KOPT-K1 (cell line): Measurements from ENCODE around the gene STOML1.

Source experiments
- H3K27ac ChIP-seq: fragments of 200-600 bp; sonication (generic); 2 replicates; pipeline ENCODE4 v1.5.1; 2016; ENCODE audit warnings: antibody characterized with exemption, mild to moderate bottlenecking, low read depth, low read length; ENCODE audit not compliant: poor library complexity, severe bottlenecking
- H3K36me3 ChIP-seq: fragments of 200-600 bp; sonication (generic); 2 replicates; pipeline ENCODE4 v1.5.1; 2017; ENCODE audit warnings: antibody characterized with exemption, mild to moderate bottlenecking, low read length, moderate library complexity; ENCODE audit not compliant: insufficient read depth
- H3K9me3 ChIP-seq: fragments of 200-600 bp; sonication (generic); 2 replicates; pipeline ENCODE4 v1.5.1; 2017; ENCODE audit warnings: antibody characterized with exemption, low read length, mild to moderate bottlenecking; ENCODE audit not compliant: insufficient read depth, poor library complexity, severe bottlenecking

The STOML1 gene

GRCh38 chr15:73994912-73995622 lies 3.0 kb upstream of the STOML1 start:
- Histone ChIP-seq H3K9me3 (no peaks in the 10 kb centered on the region), H3K36me3 (peaks cover 24% of the 10 kb centered on the region), H3K27ac (peak overlapping the region; percentile 91)

- Histone ChIP-seq H3K9me3 (no peaks in the 10 kb centered on the region), H3K36me3 (peaks cover 20% of the 10 kb centered on the region), H3K27ac (peak within 1 kb of the TSS; percentile 91)
These were observed 2.4 kb upstream of the STOML1 start, which contains the start of gene PML for GRCh38 chr15:73994413-73994883. Gene PML (plus strand): TSS chr15:73994716. CDS start chr15:73994813, 97 bp downstream.

- Histone ChIP-seq H3K36me3 (peaks cover 9% of the 10 kb centered on the region), H3K27ac (peak overlapping the region; percentile 91), H3K9me3 (no peaks in the 10 kb centered on the region)
These were observed 1.3 kb upstream of the STOML1 start for GRCh38 chr15:73993211-73993994.

GRCh38 chr15:73992594-73992898 lies 451 bp upstream of the STOML1 start:
- peak overlapping the region; percentile 69 for H3K27ac ChIP-seq
- no peaks in the 10 kb centered on the region for H3K9me3 ChIP-seq

GRCh38 chr15:73991260-73991659 lies 835 bp downstream of the STOML1 start:
- H3K27ac ChIP-seq, result peak overlapping the region; percentile 69
- H3K36me3 ChIP-seq, result no peaks in the 10 kb centered on the region; the same call in 1 of the 2 replicates
- H3K9me3 ChIP-seq, result no peaks in the 10 kb centered on the region

More at GRCh38 chr15:73992594-73992898, 451 bp upstream of the STOML1 start:
- H3K36me3 ChIP-seq, result peaks cover under 1% of the 10 kb centered on the region

GRCh38 chr15:73990250-73991005 lies 1.7 kb downstream of the STOML1 start:
- Histone ChIP-seq H3K36me3 (no peaks in the 10 kb centered on the region; the same call in 1 of the 2 replicates), H3K9me3 (no peaks in the 10 kb centered on the region), H3K27ac (no peak overlapping the region)

- Histone ChIP-seq H3K9me3 (no peaks in the 10 kb centered on the region), H3K36me3 (no peaks in the 10 kb centered on the region; the same call in 1 of the 2 replicates), H3K27ac (no peak overlapping the region)
These were observed 2.9 kb downstream of the STOML1 start for GRCh38 chr15:73989001-73989798.

- no peak overlapping the region for H3K27ac ChIP-seq
- H3K36me3 ChIP-seq, result peaks cover 3% of the 10 kb centered on the region; the same call in 1 of the 2 replicates
- H3K9me3 ChIP-seq, result no peaks in the 10 kb centered on the region
These were observed 3.6 kb downstream of the STOML1 start for GRCh38 chr15:73988445-73988969.

- Histone ChIP-seq H3K27ac (no peak overlapping the region), H3K9me3 (no peaks in the 10 kb centered on the region), H3K36me3 (peaks cover 4% of the 10 kb centered on the region; the same call in 1 of the 2 replicates)
These were observed 4.2 kb downstream of the STOML1 start for GRCh38 chr15:73987681-73988444.

GRCh38 chr15:73987250-73987649 lies 4.8 kb downstream of the STOML1 start:
- no peaks in the 10 kb centered on the region for H3K9me3 ChIP-seq
- peaks cover 4% of the 10 kb centered on the region; the same call in 1 of the 2 replicates for H3K36me3 ChIP-seq
- no peak overlapping the region for H3K27ac ChIP-seq

GRCh38 chr15:73986776-73987056 lies 5.4 kb downstream of the STOML1 start:
- Histone ChIP-seq H3K27ac (no peak overlapping the region), H3K36me3 (peaks cover 4% of the 10 kb centered on the region; the same call in 1 of the 2 replicates), H3K9me3 (no peaks in the 10 kb centered on the region)

- H3K27ac ChIP-seq, result peak overlapping the region; percentile 81
- H3K36me3 ChIP-seq, result peaks cover 4% of the 10 kb centered on the region; the same call in 1 of the 2 replicates
These were observed 5.9 kb downstream of the STOML1 start for GRCh38 chr15:73986055-73986775.

More at GRCh38 chr15:73986055-73986775, 5.9 kb downstream of the STOML1 start:
- H3K9me3 ChIP-seq, result no peaks in the 10 kb centered on the region
